Hematopoietic multipotent progenitor cell (in vitro differentiated cells): ENCODE data around the gene GNG13. TPM values are rescaled to one million over a fixed set of nuclear protein-coding genes. Genes with fewer than 3 reads are reported as not detected.
"Not testable (repeated sequence)": the region's sequence is repeated elsewhere in the genome, so short reads cannot be mapped to it uniquely, and the experiment has no call there.

ENCODE experiments used
- DNase-seq, 3 donors: peaks; one replicate each; pipeline ENCODE4 v3.0.0-alpha.2; 2011 to 2015; ENCODE audit warnings: low read depth in 2 of 3, low spot score in 2 of 3
- total RNA-seq: library from RNA; depleted of rRNA; stranded (reverse); fragments of >200 nt; gene quantifications from one replicate; pipeline ENCODE4 v1.2.3, GENCODE V29; 2012

The GNG13 gene
- total RNA-seq, 1 donor, result not detected

GRCh38 chr16:781346-782010, 19.1 kb downstream of the GNG13 start:
- no peak for DNase-seq

- no peak for DNase-seq
Measured at GRCh38 chr16:780296-780695, 20.2 kb downstream of the GNG13 start.

GRCh38 chr16:779561-779960, 21.0 kb downstream of the GNG13 start:
- no peak for DNase-seq

GRCh38 chr16:778909-779527, 21.5 kb downstream of the GNG13 start:
- DNase-seq, result no peak

GRCh38 chr16:778447-778846, 22.1 kb downstream of the GNG13 start:
- no peak for DNase-seq

GRCh38 chr16:777826-778225, 22.7 kb downstream of the GNG13 start:
- DNase-seq, result no peak

- no peak for DNase-seq
Measured at GRCh38 chr16:776824-777223, 23.7 kb downstream of the GNG13 start.

GRCh38 chr16:776298-776697, 24.2 kb downstream of the GNG13 start:
- DNase-seq, result not testable (repeated sequence)

- no peak for DNase-seq
Measured at GRCh38 chr16:775236-775796, 25.2 kb downstream of the GNG13 start.

GRCh38 chr16:774086-775001, 26.2 kb downstream of the GNG13 start:
- DNase-seq, result no peak

- no peak for DNase-seq
Measured at GRCh38 chr16:772959-773358, 27.6 kb downstream of the GNG13 start.

- no peak for DNase-seq
Measured at GRCh38 chr16:770411-770810, 30.1 kb downstream of the GNG13 start.

- no peak for DNase-seq
Measured at GRCh38 chr16:769934-770333, 30.6 kb downstream of the GNG13 start.

- no peak for DNase-seq
Measured at GRCh38 chr16:769184-769784, 31.2 kb downstream of the GNG13 start.

GRCh38 chr16:768428-768827, 32.1 kb downstream of the GNG13 start:
- DNase-seq, result no peak

- no peak for DNase-seq
Measured at GRCh38 chr16:767743-768235, 32.7 kb downstream of the GNG13 start.

GRCh38 chr16:766820-767640, 33.5 kb downstream of the GNG13 start:
- DNase-seq, result no peak

GRCh38 chr16:766008-766819, 34.3 kb downstream of the GNG13 start:
- no peak for DNase-seq

- DNase-seq, result no peak
Measured at GRCh38 chr16:765488-765865, 35.1 kb downstream of the GNG13 start.
